ENCODE data around the gene PLIN3. TPM values are rescaled to one million over a fixed set of nuclear protein-coding genes. Genes with fewer than 3 reads are reported as not detected.

The PLIN3 gene
- total RNA-seq, 1 experiment from 2014 or later: 114 TPM

Other genes with a start within 250 kb of the PLIN3 start
- gene TNFAIP8L1, start 228.2 kb downstream of the PLIN3 start, total RNA-seq (2014; rRNA removed; shearing (Covaris generic)): 6.5 and 6.8 TPM in 2 replicates
- gene MYDGF, start 197.3 kb downstream of the PLIN3 start, total RNA-seq (2014; rRNA removed; shearing (Covaris generic)): 154 and 171 TPM in 2 replicates
- gene DPP9, start 143.8 kb downstream of the PLIN3 start, total RNA-seq (2014; rRNA removed; shearing (Covaris generic)): 77.1 and 109 TPM in 2 replicates
- 13.5 and 14.0 TPM in 2 replicates for gene FEM1A, start 75.9 kb downstream of the PLIN3 start, total RNA-seq (2014; rRNA removed; shearing (Covaris generic))
- gene TICAM1, start 36.0 kb downstream of the PLIN3 start, total RNA-seq (2014; rRNA removed; shearing (Covaris generic)): 0.74 and 1.7 TPM in 2 replicates
- not detected in 2 replicates for gene ARRDC5, start 35.2 kb upstream of the PLIN3 start, total RNA-seq (2014; rRNA removed; shearing (Covaris generic))
- 32.4 and 34.6 TPM in 2 replicates for gene UHRF1, start 41.8 kb upstream of the PLIN3 start, total RNA-seq (2014; rRNA removed; shearing (Covaris generic))
- 2.1 and 4.2 TPM in 2 replicates for gene KDM4B, start 101.4 kb upstream of the PLIN3 start, total RNA-seq (2014; rRNA removed; shearing (Covaris generic))